H1 (cell line): ENCODE measurements around the gene NAA50. TPM values are rescaled to one million over a fixed set of nuclear protein-coding genes. Genes with fewer than 3 reads are reported as not detected.
A peak's percentile ranks its signal among the peaks of the same experiment; 100 is the strongest.

ENCODE experiments used
- CTCF ChIA-PET: fragments of 300-600 bp; sonication (Branson Sonifier 250); formaldehyde crosslinking; loops from one replicate; lab custom pipeline; 2021; ENCODE audit not compliant: partially characterized antibody; lab: Charles Lee
- POLR2A ChIA-PET: fragments of 300-600 bp; sonication (Branson Sonifier 250); formaldehyde crosslinking; loops from one replicate; lab custom pipeline; 2021; ENCODE audit warnings: inconsistent platforms; ENCODE audit not compliant: partially characterized antibody; lab: Charles Lee
- DNase-seq, 2 experiments: peaks; one replicate each; pipeline versions ENCODE4 v3.0.0 to v3.0.0-alpha.2; 2010 to 2022; ENCODE audit warnings: low spot score in 2 of 2, low read depth in 1 of 2, mixed read lengths in 1 of 2
- FAIRE-seq: peaks from 2 replicates; lab custom pipeline; 2011; peaks lifted over from hg19 to GRCh38; lab: Jason Lieb, UNC
- H2AFZ ChIP-seq: 2 replicates; pipeline ENCODE4 v1.8.1; 2012; ENCODE audit warnings: low read length, inconsistent platforms
- H2AK5ac ChIP-seq: 2 replicates; pipeline ENCODE4 v1.6.1; 2013; ENCODE audit warnings: low read depth, low read length
- H2BK120ac ChIP-seq: replicated peaks from 2 replicates; pipeline ENCODE3; 2013; ENCODE audit warnings: low read depth, low read length, inconsistent platforms
- H2BK12ac ChIP-seq: 2 replicates; pipeline ENCODE4 v1.6.1; 2013; ENCODE audit warnings: low read depth, low read length
- H2BK15ac ChIP-seq: 2 replicates; pipeline ENCODE4 v1.6.1; 2013; ENCODE audit warnings: low read length
- H2BK20ac ChIP-seq: 2 replicates; pipeline ENCODE4 v1.6.1; 2013; ENCODE audit warnings: low read length
- H2BK5ac ChIP-seq: 2 replicates; pipeline ENCODE4 v1.6.1; 2013; ENCODE audit warnings: low read depth, low read length
- H3K14ac ChIP-seq: 2 replicates; pipeline ENCODE4 v1.6.1; 2013; ENCODE audit warnings: inconsistent platforms; ENCODE audit not compliant: insufficient read length
- H3K18ac ChIP-seq: 2 replicates; pipeline ENCODE4 v1.6.1; 2013; ENCODE audit warnings: low read length; ENCODE audit errors: extremely low read depth
- H3K23ac ChIP-seq: 2 replicates; pipeline ENCODE4 v1.6.1; 2013; ENCODE audit warnings: inconsistent platforms; ENCODE audit not compliant: insufficient read length
- H3K23me2 ChIP-seq: 2 replicates; pipeline ENCODE4 v1.6.1; 2013; ENCODE audit warnings: low read depth, low read length
- H3K27ac ChIP-seq: 2 replicates; pipeline ENCODE4 v1.6.1; 2011; ENCODE audit warnings: low read depth, low read length, inconsistent platforms
- H3K27me3 ChIP-seq, 4 experiments: replicated peaks in 1 of 4; 1 replicate in 1 of 4; 2 replicates in 3 of 4; pipeline versions ENCODE4 v1.6.1 to v1.8.1; 2011 to 2013; ENCODE audit warnings: low read length in 3 of 4, mild to moderate bottlenecking in 3 of 4, inconsistent platforms in 2 of 4, mixed read lengths in 2 of 4, moderate library complexity in 1 of 4; ENCODE audit not compliant: control insufficient read depth in 3 of 4, insufficient read depth in 3 of 4; ENCODE audit errors: extremely low read depth in 1 of 4
- H3K36me3 ChIP-seq, 4 experiments: 2 replicates each; pipeline versions ENCODE4 v1.6.1 to v1.8.1; 2011 to 2013; ENCODE audit warnings: mild to moderate bottlenecking in 4 of 4, low read length in 3 of 4, moderate library complexity in 2 of 4, control low read depth in 1 of 4, inconsistent platforms in 1 of 4; ENCODE audit not compliant: insufficient read depth in 4 of 4, control insufficient read depth in 2 of 4
- H3K4ac ChIP-seq: replicated peaks from 2 replicates; pipeline ENCODE3; 2013; ENCODE audit warnings: low read length, low read depth, mixed read lengths, inconsistent platforms; ENCODE audit not compliant: insufficient read length
- H3K4me1 ChIP-seq, 4 experiments: replicated peaks in 1 of 4; 1 replicate in 1 of 4; 2 replicates in 3 of 4; pipeline versions ENCODE4 v1.6.1 to v1.8.1; 2011 to 2013; ENCODE audit warnings: low read length in 3 of 4, inconsistent platforms in 2 of 4, mixed read lengths in 1 of 4; ENCODE audit not compliant: insufficient read depth in 4 of 4, control insufficient read depth in 3 of 4
- H3K4me2 ChIP-seq, 2 experiments: 2 replicates each; pipeline versions ENCODE4 v1.6.1 to v1.8.1; 2011 to 2013; ENCODE audit warnings: low read depth in 2 of 2, low read length in 2 of 2, control low read depth in 1 of 2, inconsistent platforms in 1 of 2, mild to moderate bottlenecking in 1 of 2; ENCODE audit not compliant: insufficient read depth in 1 of 2
- H3K4me3 ChIP-seq, 4 experiments: fragments of 200-600, 300-600 bp in 1 of 4; sonication (generic), shearing (Covaris generic), sonication (Bioruptor Twin) in 1 of 4; 2 replicates each; pipeline versions ENCODE4 v1.5.1 to v1.8.1; 2011 to 2016; ENCODE audit warnings: low read length in 4 of 4, low read depth in 3 of 4, control low read depth in 2 of 4, inconsistent platforms in 2 of 4, mild to moderate bottlenecking in 2 of 4, mixed read lengths in 1 of 4, moderate library complexity in 1 of 4; ENCODE audit not compliant: insufficient read depth in 2 of 4; ENCODE audit errors: extremely low read depth in 1 of 4
- H3K56ac ChIP-seq: replicated peaks from 2 replicates; pipeline ENCODE3; 2013; ENCODE audit warnings: low read depth, mild to moderate bottlenecking, mixed read lengths, low read length, inconsistent platforms; ENCODE audit not compliant: insufficient read length
- H3K79me1 ChIP-seq: 2 replicates; pipeline ENCODE4 v1.6.1; 2013; ENCODE audit warnings: low read depth, low read length, control low read depth
- H3K79me2 ChIP-seq, 2 experiments: 2 replicates each; pipeline versions ENCODE4 v1.6.1 to v1.8.1; 2012 to 2013; ENCODE audit warnings: low read length in 2 of 2, mild to moderate bottlenecking in 2 of 2, inconsistent platforms in 1 of 2; ENCODE audit not compliant: insufficient read depth in 2 of 2, control insufficient read depth in 1 of 2
- H3K9ac ChIP-seq, 4 experiments: replicated peaks in 1 of 4; 1 replicate in 1 of 4; 2 replicates in 3 of 4; pipeline versions ENCODE4 v1.6.1 to v1.8.1; 2011 to 2013; ENCODE audit warnings: low read depth in 3 of 4, low read length in 3 of 4, control low read depth in 2 of 4, mild to moderate bottlenecking in 2 of 4, moderate library complexity in 2 of 4, inconsistent platforms in 1 of 4; ENCODE audit errors: extremely low read depth in 1 of 4
- H3K9me3 ChIP-seq, 2 experiments: 2 replicates each; pipeline versions ENCODE4 v1.6.1 to v1.8.1; 2012 to 2013; ENCODE audit warnings: mild to moderate bottlenecking in 2 of 2, moderate library complexity in 2 of 2, control low read depth in 1 of 2, inconsistent platforms in 1 of 2, low read depth in 1 of 2, low read length in 1 of 2, mixed read lengths in 1 of 2; ENCODE audit not compliant: insufficient read depth in 2 of 2
- H4K20me1 ChIP-seq, 2 experiments: replicated peaks in 1 of 2; 2 replicates each; pipeline versions ENCODE3 to v1.8.1; 2011 to 2013; ENCODE audit warnings: inconsistent platforms in 2 of 2, low read length in 2 of 2, mild to moderate bottlenecking in 1 of 2; ENCODE audit not compliant: insufficient read depth in 2 of 2, control insufficient read depth in 1 of 2
- H4K5ac ChIP-seq: 2 replicates; pipeline ENCODE4 v1.6.1; 2013; ENCODE audit warnings: low read length, low read depth, mixed read lengths, inconsistent platforms; ENCODE audit not compliant: insufficient read length
- H4K8ac ChIP-seq: 2 replicates; pipeline ENCODE4 v1.8.0; 2013; ENCODE audit warnings: mild to moderate bottlenecking, moderate library complexity, low read length, inconsistent platforms; ENCODE audit not compliant: insufficient read depth; ENCODE audit errors: extremely low read depth
- H4K91ac ChIP-seq: replicated peaks from 2 replicates; pipeline ENCODE3; 2013; ENCODE audit warnings: low read length, mixed read lengths, inconsistent platforms; ENCODE audit not compliant: insufficient read length
- ASH2L ChIP-seq: fragments of 200-600, 300-600 bp; sonication (generic); IDR thresholded peaks from one replicate; pipeline ENCODE4 v1.7.1; 2017; ENCODE audit warnings: low read length
- EZH2 ChIP-seq: fragments of 200-600 bp; sonication (generic); IDR thresholded peaks from 2 replicates; pipeline ENCODE4 v1.7.1; 2012; ENCODE audit warnings: low read depth, mild to moderate bottlenecking, moderate library complexity, low read length, inconsistent platforms; ENCODE audit not compliant: severe bottlenecking
- WGBS, 2 experiments: shearing (Covaris generic) in 1 of 2; methylation state at CpG; one replicate each; pipeline versions ENCODE4 v1.1.6 to v1.1.7; 2013 to 2015; ENCODE audit warnings: low lambda C conversion rate in 2 of 2, mixed read lengths in 2 of 2, inconsistent platforms in 1 of 2, low coverage in 1 of 2, missing lambda C conversion rate in 1 of 2; ENCODE audit not compliant: insufficient replicate concordance in 2 of 2, insufficient coverage in 1 of 2, insufficient read length in 1 of 2; ENCODE audit errors: extremely low coverage in 1 of 2, missing lambda C conversion rate in 1 of 2; 5-methylcytosine and 5-hydroxymethylcytosine counted together
- polyA plus RNA-seq, 7 experiments: library from polyadenylated mRNA; depleted of rRNA in 3 of 7; stranded (reverse) in 5 of 7; unstranded in 2 of 7; fragments of >200 nt in 5 of 7; fragments of 200-250 nt in 2 of 7; gene quantifications; 1 replicate in 5 of 7; 2 replicates in 1 of 7; 4 replicates in 1 of 7; pipeline versions ENCODE4 v1.2.1 to v1.2.3, GENCODE V29; 2011 to 2013; ENCODE audit warnings: missing spikeins in 2 of 7, mixed read lengths in 2 of 7
- total RNA-seq: library from RNA; stranded (reverse); fragmentation: NEBNext Ultra II Directional; extraction: Animal tissue kit (Norgen Biotek cat#: 25700); gene quantifications from 2 replicates; pipeline ENCODE4 v1.2.1, GENCODE V29; 2021

Gene NAA50
- total and polyA plus RNA-seq, 2 of the 8 experiments (the other 6 are each of a cell fraction or from before 2014, with no cell fraction given) = 46.6 to 231 TPM

- Histone ChIP-seq H4K5ac (no peak overlapping the region), H3K4me3 (peak overlapping the region; percentile 26 to 58 (median 34)), H2BK12ac (no peak overlapping the region), H3K14ac (no peak overlapping the region), H3K23ac (no peak overlapping the region), H2BK15ac (no peak overlapping the region), H3K4me1 (peaks cover 0 to 11% (median 0%) of the 10 kb centered on the region in 4 experiments; a peak in 4 of 7 replicates), H3K56ac (no peak overlapping the region), H4K20me1 (no peaks in the 10 kb centered on the region), H2AFZ (peak overlapping the region; percentile 26; the same call in 1 of the 2 replicates), H2BK5ac (no peak overlapping the region), H3K9me3 (no peaks in the 10 kb centered on the region), H3K4me2 (peak overlapping the region; percentile 66 to 94), H3K9ac (peak overlapping the region in 1 of 4 experiments; percentile 2; a peak in 2 of 7 replicates), H2BK120ac (no peak overlapping the region), H3K4ac (no peak overlapping the region), H3K36me3 (no peaks in the 10 kb centered on the region), H3K18ac (peak overlapping the region; percentile 71), H2BK20ac (no peak overlapping the region), H3K27ac (no peak overlapping the region), H2AK5ac (no peak overlapping the region), H3K23me2 (peaks cover 12% of the 10 kb centered on the region), H4K8ac (peak overlapping the region; percentile 87; the same call in 1 of the 2 replicates), H3K79me1 (no peaks in the 10 kb centered on the region; the same call in 1 of the 2 replicates), H3K79me2 (peaks cover 0 to 22% of the 10 kb centered on the region in 2 experiments; a peak in 2 of 4 replicates), H3K27me3 (no peaks in the 10 kb centered on the region), H4K91ac (no peak overlapping the region)
- POLR2A ChIA-PET = interaction anchor here (0.9 to 1.9 kb wide), 4 partner anchors 13 to 47 kb away, joined by 3 to 5 read pairs (median 5); partner anchors contain the start of gene NAA50
- 17% methylated on average over 24 of the region's 24 CpGs; no CpG with 5 or more reads in 1 of the 2 experiments for whole genome bisulfite sequencing, 2 experiments
- CTCF ChIA-PET = interaction anchor here (0.7 to 1.4 kb wide), 7 partner anchors 10 to 206 kb away, joined by 3 to 5 read pairs (median 3); no protein-coding TSS in a partner anchor
- FAIRE-seq = no peak
- TF ChIP-seq ASH2L = peak; percentile 55
- TF ChIP-seq EZH2 = no peak
- DNase-seq = peak in 1 of 2 experiments; percentile 64
Observed at GRCh38 chr3:113698956-113699355, 47.1 kb downstream of the NAA50 start.
